TTC549 (cell line): ENCODE measurements around the gene CAV2.
"Not testable (repeated sequence)": the region's sequence is repeated elsewhere in the genome, so short reads cannot be mapped to it uniquely, and the experiment has no call there.

Source experiments
- FAIRE-seq: peaks from 2 replicates; lab custom pipeline; 2012; peaks lifted over from hg19 to GRCh38; lab: Jason Lieb, UNC

CAV2 gene

GRCh38 chr7:116499168-116500077 lies at the start of gene CAV2:
Gene CAV2 (plus strand): TSS chr7:116499738. CDS start chr7:116499782, 44 bp downstream.
- FAIRE-seq, result no peak

- FAIRE-seq, result no peak
These were observed 49.6 kb upstream of the CAV2 start for GRCh38 chr7:116449950-116450349.

DNA sequence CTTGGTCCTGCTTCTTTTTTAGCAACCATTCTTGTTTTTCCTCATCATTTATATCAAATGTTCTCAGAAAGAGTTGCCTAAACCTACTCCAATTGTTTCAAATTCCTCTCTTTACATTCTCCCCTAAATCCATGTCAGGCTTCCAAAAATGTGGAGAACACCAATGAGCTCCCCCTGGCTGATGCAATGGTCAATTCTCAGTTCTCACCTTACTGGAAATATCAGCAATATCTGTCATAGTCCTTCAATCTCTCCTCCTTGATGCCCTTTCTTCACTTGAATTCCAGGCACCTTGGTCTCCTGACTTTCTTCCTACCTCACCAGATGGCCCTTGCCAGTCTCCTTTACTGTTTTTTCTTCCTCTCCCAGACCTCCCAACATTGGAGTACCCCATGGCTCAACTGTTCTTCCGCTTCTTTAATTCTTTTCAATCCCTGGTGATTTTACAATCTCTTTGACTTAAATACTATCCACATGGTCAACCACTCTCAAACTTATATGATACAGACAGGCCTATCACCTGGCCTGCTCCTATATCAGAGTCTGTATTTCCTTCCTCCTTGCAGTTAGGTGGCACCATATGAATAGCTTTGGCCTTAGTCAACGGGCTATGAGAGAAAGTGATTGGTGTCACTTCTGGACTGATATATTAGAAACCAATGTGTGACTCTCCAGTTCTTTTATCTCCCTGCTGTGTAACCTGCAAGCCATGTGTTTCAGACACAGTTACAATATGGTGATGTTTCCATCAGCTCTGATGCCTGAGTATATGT lies 47.4 kb upstream of the CAV2 start:
- no peak for FAIRE-seq

GRCh38 chr7:116454377-116454776 lies 45.2 kb upstream of the CAV2 start:
- FAIRE-seq, result no peak

- FAIRE-seq, result no peak
These were observed 44.5 kb upstream of the CAV2 start for GRCh38 chr7:116455009-116455408.

DNA sequence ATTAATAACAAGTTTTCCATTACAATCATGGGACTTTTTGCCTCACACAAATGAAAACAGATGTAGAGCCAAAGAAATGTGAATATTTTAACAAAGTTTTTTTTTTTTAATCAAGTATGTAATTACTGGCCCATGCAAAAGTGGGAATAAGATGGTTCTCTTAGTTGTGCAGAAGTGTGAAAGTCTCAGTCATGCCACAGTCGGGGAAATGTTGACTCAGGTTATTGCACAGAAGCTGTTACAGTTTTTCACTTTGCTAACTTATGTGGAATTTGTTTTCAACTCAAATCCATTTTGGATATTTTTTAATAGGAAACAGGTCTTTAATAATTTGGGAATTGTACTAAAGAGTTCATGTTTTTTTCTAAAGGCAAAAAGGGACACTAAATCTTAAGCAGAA lies 44.0 kb upstream of the CAV2 start:
- FAIRE-seq, result no peak

DNA sequence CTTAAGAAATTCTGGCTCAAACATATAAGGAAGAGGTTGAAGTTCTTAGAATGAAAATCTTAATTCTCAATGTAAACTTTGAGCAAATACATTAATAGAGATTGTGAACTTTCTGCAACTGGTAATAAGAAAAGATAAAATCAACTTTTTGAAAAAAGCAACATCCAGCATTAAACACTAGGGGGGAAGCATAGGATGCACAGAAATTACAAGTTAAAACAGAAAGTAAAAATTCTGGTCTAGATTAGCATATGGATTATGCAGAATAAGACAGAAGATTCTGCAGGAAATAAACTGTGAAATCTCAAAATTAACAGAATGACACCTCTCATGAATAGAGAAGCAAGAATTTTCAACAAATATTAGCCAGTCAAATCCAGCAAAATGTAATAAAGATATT lies 38.0 kb upstream of the CAV2 start:
- FAIRE-seq, result no peak

GRCh38 chr7:116463956-116464355 lies 35.6 kb upstream of the CAV2 start:
- no peak for FAIRE-seq

DNA sequence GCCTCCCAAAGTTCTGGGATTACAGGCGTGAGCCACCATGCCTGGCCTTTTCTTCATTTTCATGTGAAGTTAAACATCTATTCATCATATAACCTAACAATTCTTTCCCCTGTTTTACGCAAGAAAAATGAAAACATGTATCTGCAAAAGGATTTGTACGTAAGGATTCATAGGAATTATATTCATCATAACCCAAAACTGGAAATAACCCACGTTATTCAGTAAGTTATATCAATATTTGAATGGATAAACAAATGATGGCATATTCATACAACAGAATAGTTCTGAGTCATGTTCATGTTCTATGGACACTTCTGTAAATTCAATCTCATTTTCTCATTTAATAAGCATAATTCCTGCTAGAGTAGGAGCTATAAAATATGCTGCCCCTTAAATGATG lies 35.2 kb upstream of the CAV2 start:
- no peak for FAIRE-seq

DNA sequence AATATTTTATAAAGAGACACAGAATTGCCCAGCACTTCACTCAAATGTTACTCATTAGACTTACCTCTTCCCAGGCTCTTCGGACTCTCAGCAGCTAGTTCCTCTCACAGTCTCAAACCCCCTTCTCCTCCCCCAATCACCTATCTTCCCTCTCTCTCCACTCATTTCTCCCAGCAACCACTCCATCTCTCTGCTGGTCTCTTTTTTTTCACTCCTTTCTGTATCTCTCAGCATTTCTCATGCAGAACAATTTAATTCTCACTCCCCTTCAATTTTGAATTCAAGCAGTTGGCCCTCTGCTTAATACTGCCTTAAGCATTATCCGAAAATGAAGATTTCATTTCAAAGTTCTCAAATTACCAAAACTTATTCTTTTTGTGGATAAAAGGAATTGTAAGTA lies 34.4 kb upstream of the CAV2 start:
- FAIRE-seq, result no peak

DNA sequence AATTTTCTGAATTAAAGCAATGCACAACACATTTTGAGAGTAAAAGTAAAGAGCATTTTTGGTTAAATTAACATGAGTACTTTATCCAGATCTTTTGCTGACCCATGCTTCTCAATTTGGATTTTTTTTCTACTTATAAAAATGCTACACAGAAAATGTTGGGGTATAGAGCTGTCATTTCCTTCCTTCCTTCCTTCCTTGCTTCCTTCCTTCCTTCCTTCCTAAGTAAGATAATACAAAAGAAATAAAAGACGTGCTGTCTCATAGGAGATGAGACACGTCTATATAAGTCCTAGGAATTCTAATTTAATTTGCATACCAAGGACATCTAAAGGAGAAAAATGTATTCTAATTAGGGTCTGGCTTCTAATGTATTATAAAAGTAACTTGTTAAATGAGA lies 31.0 kb upstream of the CAV2 start:
- no peak for FAIRE-seq

DNA sequence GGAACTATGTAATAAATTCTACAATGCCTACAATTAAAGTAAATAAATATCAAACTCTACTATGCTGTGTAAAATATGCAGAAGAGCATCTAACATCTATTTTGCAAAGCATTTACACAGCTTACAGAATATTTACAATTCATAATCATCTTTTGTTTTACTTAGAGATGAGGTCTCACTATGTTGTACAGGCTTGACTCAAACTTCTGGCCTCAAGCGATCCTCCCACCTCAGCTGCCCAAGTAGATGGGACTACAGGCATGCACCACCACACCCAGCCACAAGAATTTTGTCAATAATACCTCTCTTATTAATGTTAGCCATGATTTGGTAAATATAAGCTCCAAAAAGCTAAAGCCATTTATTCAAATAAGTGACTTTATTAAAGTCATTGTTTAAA lies 21.9 kb upstream of the CAV2 start:
- no peak for FAIRE-seq

DNA sequence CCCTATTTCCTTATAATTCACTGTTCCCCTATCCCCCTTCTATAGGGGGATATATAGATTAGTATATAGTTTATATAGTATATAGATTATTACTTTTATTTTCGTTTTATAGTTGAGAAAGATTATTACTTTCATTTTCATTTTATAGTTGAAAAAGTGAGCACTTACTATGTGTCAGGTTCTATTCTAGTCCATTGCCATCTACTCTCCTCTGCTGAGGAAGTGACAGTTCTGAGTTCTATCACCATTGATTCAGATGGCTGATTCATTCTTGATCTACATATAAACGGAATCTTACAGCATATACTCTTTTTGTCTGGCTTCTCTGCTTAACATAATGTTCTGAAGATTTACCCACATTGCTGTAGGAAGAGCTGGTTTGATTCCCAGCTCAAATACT lies 20.7 kb upstream of the CAV2 start:
- FAIRE-seq, result no peak

DNA sequence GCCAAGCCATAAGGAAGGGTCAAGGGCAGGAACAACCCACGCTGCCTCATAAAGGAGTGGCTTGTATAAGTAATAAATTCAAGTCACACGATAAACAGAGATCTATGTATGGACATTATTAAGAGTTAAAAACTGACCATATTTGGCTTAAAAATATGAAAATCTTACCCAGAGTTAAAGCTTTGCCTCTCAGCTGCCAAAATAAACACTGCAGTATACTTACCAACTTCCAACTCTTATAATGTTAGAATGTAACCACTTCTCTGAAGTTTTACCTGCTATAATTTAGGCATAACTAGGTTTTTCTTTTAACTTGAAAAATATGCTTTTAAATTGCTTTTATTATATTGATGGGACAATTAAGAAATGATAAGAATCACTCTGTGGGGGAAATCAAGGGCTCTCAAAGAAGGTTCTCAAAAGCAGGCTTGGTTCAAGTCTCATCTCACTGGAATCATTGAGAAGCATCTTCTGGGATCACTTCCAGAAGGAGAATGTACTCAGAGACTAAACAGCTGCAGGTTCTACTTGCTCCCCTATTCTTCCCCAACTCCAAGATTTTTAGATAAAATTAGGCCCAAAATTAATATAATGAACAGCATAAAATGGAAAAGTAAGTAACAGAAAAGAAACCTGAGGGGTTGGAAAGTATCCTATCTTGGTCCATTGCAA lies 16.1 kb upstream of the CAV2 start:
- no peak for FAIRE-seq

DNA sequence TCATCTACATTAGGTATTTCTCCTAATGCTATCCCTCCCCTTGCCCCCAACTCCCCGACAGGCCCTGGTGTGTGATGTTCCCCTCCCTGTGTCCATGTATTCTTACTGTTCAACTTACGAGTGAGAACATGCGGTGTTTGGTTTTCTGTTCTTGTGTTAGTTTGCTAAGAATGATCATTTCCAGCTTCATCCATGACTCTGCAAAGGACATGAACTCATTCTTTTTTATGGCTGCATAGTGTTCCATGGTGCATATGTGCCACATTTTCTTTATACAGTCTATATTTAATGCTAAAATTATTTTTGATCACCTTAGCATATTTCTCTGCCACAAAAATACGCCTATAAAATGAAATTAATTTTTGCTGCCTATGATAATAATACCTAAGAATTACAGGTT lies 15.1 kb upstream of the CAV2 start:
- not testable (repeated sequence) for FAIRE-seq

DNA sequence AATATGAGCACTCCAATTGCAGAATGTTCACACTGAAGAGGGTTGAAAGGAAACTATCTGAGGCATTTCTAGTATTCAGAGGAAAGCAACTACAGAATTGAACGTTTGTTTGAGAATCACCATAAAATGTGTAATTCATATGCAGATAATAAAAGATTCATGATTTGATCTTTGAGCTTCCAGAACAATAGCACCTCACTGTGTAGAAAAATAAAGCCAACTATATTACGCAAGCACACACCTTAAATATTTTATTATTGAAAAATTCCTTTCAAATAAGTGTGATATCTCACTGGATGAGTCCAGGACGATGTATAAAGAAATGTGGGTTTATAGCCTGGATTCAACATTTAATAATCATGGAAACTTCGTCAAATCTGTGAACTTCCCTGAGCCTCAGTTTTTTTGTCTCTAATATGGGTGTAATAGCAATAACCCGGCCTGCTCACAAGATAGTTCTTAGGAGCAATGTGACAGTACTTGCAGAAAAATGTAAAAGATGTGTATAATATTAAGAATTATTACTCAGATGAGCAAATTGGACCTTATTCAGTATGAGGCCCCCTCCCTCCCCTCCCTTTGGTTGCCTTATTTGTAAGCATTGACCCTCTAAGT lies 11.5 kb upstream of the CAV2 start:
- FAIRE-seq, result no peak

- FAIRE-seq, result no peak
These were observed 9.2 kb upstream of the CAV2 start for GRCh38 chr7:116490351-116490750.

- FAIRE-seq, result no peak
These were observed 7.5 kb upstream of the CAV2 start for GRCh38 chr7:116491887-116492653.

- no peak for FAIRE-seq
These were observed 6.9 kb upstream of the CAV2 start for GRCh38 chr7:116492654-116493109.

DNA sequence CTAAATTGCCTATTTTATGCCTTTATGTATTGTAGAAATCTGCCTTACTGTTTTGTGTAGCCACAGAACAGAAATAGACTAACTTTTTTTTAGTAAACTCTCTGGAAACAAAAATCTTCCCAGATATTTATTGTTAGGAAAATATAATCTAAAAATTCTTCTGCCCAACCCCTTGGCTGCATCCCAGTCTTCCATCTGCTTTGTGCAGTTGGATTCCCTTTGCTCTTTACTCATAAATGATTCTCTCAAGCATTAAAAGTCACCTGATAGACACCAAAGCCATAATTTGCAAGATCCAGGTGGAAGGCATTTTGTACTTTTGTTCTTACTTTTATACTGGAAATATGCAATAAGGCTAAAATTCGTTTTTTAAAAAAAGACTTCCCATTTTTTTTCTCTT lies 6.1 kb upstream of the CAV2 start:
- FAIRE-seq, result no peak

DNA sequence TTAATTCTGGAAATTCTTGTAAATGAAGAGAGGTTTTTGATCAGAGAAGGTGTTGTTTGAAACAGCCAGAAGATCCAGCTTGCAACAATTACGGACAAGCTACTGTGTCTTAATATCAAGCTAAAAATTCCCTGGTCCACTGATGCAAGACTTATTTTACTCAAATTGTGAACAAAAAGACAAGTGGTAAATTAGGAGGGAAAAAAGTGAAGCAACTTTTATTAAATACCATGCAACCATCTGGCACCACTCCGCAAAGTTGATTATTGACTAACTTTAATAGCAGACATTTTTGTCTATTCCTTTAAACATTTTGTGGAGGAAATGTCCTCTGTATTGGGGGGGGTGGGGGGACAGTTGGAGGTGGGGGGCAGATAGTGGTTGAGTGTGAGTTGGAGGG lies 5.1 kb upstream of the CAV2 start:
- no peak for FAIRE-seq

- FAIRE-seq, result no peak
These were observed 3.8 kb upstream of the CAV2 start for GRCh38 chr7:116495736-116496135.
